Testis (tissue), 2 donors: ENCODE data around the gene ZDHHC8.

ENCODE experiments used
- CTCF ChIP-seq, 3 experiments: fragments of 450-650 bp in 2 of 3; fragments of 200-600 bp in 1 of 3; sonication (generic) in 1 of 3; IDR thresholded peaks; one replicate each; pipeline ENCODE4 v1.5.1; 2016 to 2019; ENCODE audit warnings: antibody characterized with exemption in 3 of 3, mild to moderate bottlenecking in 2 of 3, moderate library complexity in 1 of 3
- POLR2A ChIP-seq: fragments of 450-650 bp; IDR thresholded peaks from one replicate; pipeline ENCODE4 v1.6.1; 2017; ENCODE audit warnings: antibody characterized with exemption, mild to moderate bottlenecking, moderate library complexity

GRCh38 chr22:20093418-20094196 lies 38.0 kb upstream of the ZDHHC8 start:
- no peak for TF ChIP-seq CTCF (IDR thresholded peaks at IDR 0.05)
- no peak for TF ChIP-seq POLR2A
